ENCODE measurements around the gene ZNF17. TPM values are rescaled to one million over a fixed set of nuclear protein-coding genes. Genes with fewer than 3 reads are reported as not detected.

ZNF17 gene
- total and polyA plus RNA-seq, 2 of the 8 experiments (the other 6 are each of a cell fraction or from before 2014, with no cell fraction given), result 3.8 to 10.2 TPM

- TF ChIP-seq HDAC2 (IDR thresholded peaks at IDR 0.05; ENCODE audit: borderline replicate concordance in 1 of 2, low read depth in 2 of 2, low read length in 2 of 2), result no peak
- TF ChIP-seq SP2 (IDR thresholded peaks at IDR 0.05; ENCODE audit: low read length), result no peak
- no peak for TF ChIP-seq TAF7 (optimal IDR thresholded peaks at IDR 0.05; ENCODE audit: borderline replicate concordance, low read depth, low read length)
- TF ChIP-seq CBX5 (IDR thresholded peaks at IDR 0.05; ENCODE audit: low read depth, low read length), result no peak
- TF ChIP-seq RAD21 (IDR thresholded peaks at IDR 0.05 in 1 of 2, conservative IDR thresholded peaks at IDR 0.05 in 1 of 2; ENCODE audit: low read depth in 2 of 2, low read length in 2 of 2), result peak; percentile 93 to 96
- TF ChIP-seq SRF (IDR thresholded peaks at IDR 0.05; ENCODE audit: low read depth, low read length), result no peak
- no peak for TF ChIP-seq EGR1 (IDR thresholded peaks at IDR 0.05; ENCODE audit: borderline replicate concordance, low read depth, low read length)
- no peak for TF ChIP-seq GABPA (IDR thresholded peaks at IDR 0.05; ENCODE audit: borderline replicate concordance, insufficient read depth, low read length)
- TF ChIP-seq BCL11A (IDR thresholded peaks at IDR 0.05; ENCODE audit: low read depth in 2 of 2, low read length in 2 of 2), result no peak
- TF ChIP-seq CTCF (IDR thresholded peaks at IDR 0.05; ENCODE audit: control extremely low read depth in 1 of 3, insufficient read depth in 1 of 3, low read depth in 1 of 3, low read length in 3 of 3), result peak; percentile 91 to 96 (median 93)
- peak; percentile 49; the same call in 1 of the 2 replicates for TF ChIP-seq YY1 (IDR thresholded peaks at IDR 0.05; ENCODE audit: low read depth, low read length)
- no peak for TF ChIP-seq RNF2 (IDR thresholded peaks at IDR 0.05; ENCODE audit: borderline replicate concordance, low read depth, low read length, missing control alignments, poor library complexity, severe bottlenecking)
- TF ChIP-seq FOSL1 (IDR thresholded peaks at IDR 0.05; ENCODE audit: insufficient read depth, low read depth, low read length), result no peak
- TF ChIP-seq BRCA1 (IDR thresholded peaks at IDR 0.05; ENCODE audit: low read depth, low read length), result no peak
- TF ChIP-seq TEAD4 (IDR thresholded peaks at IDR 0.05; ENCODE audit: low read depth, low read length), result peak; percentile 30; the same call in 1 of the 2 replicates
- TF ChIP-seq HDAC6 (IDR thresholded peaks at IDR 0.05; ENCODE audit: low read depth, low read length), result no peak
- peak; percentile 97 for TF ChIP-seq CEBPB (IDR thresholded peaks at IDR 0.05; ENCODE audit: low read depth, low read length)
- TF ChIP-seq SIN3A (conservative IDR thresholded peaks at IDR 0.05 in 1 of 2, IDR thresholded peaks at IDR 0.05 in 1 of 2; ENCODE audit: low read depth in 1 of 2, low read length in 2 of 2), result 0 out of 4 replicates have a peak, but pooled peaks of 1 of the 2 experiments have one; percentile 39
Measured at GRCh38 chr19:57406516-57407123, 4.3 kb upstream of the ZNF17 start (continued).
